ENCODE data around the gene FSCN2.
"Not testable (repeated sequence)": the region's sequence is repeated elsewhere in the genome, so short reads cannot be mapped to it uniquely, and the experiment has no call there.

Gene FSCN2

GRCh38 chr17:81526662-81527571 lies 1.3 kb upstream of the FSCN2 start:
- ATAC-seq: no peak

DNA sequence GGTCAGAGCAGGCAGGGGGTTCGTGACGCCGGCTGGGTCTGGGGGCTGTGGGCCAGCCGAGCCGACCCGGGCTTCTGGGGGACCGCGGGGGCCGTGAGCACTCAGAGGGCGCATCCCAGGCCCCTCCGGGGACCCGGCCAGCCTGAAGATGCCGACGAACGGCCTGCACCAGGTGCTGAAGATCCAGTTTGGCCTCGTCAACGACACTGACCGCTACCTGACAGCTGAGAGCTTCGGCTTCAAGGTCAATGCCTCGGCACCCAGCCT lies 140 bp downstream of the FSCN2 start:
- ATAC-seq: no peak

DNA sequence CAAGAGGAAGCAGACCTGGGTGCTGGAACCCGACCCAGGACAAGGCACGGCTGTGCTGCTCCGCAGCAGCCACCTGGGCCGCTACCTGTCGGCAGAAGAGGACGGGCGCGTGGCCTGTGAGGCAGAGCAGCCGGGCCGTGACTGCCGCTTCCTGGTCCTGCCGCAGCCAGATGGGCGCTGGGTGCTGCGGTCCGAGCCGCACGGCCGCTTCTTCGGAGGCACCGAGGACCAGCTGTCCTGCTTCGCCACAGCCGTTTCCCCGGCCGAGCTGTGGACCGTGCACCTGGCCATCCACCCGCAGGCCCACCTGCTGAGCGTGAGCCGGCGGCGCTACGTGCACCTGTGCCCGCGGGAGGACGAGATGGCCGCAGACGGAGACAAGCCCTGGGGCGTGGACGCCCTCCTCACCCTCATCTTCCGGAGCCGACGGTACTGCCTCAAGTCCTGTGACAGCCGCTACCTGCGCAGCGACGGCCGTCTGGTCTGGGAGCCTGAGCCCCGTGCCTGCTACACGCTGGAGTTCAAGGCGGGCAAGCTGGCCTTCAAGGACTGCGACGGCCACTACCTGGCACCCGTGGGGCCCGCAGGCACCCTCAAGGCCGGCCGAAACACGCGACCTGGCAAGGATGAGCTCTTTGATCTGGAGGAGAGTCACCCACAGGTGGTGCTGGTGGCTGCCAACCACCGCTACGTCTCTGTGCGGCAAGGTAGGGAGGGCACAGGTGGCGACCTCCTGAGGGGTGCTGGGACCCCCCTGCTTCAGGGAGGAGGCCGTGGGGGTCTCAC lies 667 bp downstream of the FSCN2 start:
- ATAC-seq: no peak

- no peak for ATAC-seq
These were observed 1.2 kb downstream of the FSCN2 start for GRCh38 chr17:81529437-81529803.

GRCh38 chr17:81531013-81531412 lies 2.8 kb downstream of the FSCN2 start:
- not testable (repeated sequence) for ATAC-seq

GRCh38 chr17:81531998-81532404 lies 3.8 kb downstream of the FSCN2 start:
- ATAC-seq: not testable (repeated sequence)

DNA sequence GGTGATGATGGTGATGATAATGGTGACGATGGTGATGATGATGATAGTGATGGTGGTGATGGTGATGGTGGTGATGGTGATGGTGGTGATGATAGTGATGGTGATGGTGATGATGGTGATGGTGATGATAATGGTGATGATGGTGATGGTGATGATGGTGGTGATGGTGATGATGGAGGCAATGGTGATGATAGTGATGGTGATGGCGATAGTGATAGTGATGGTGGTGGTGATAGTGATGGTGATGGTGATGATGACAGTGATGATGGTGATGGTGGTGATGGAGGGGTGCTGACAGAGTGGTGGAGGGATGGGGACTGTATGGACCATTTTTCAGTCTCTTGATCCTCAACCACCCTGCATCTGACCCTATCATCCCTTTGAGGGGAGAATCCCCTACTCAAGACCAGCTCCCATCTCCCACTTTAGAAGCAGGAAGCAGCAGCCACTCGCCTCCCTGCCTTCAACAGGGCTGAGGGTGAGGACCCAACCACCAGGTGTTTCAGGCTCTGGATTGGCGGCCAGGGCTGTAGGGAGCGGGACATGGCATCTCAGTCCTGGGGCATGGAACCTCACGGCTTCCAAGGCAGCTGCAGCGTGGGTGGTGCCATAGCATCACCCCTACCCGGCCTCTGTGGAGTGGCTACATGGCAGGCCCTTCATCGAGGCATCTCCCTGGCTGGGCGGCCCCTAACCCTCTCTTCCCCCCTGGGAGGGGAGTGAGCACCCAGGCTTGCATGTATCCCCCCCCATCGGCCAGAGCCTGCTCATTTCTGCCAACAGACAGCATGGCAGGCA lies 4.5 kb downstream of the FSCN2 start:
- ATAC-seq: no peak

DNA sequence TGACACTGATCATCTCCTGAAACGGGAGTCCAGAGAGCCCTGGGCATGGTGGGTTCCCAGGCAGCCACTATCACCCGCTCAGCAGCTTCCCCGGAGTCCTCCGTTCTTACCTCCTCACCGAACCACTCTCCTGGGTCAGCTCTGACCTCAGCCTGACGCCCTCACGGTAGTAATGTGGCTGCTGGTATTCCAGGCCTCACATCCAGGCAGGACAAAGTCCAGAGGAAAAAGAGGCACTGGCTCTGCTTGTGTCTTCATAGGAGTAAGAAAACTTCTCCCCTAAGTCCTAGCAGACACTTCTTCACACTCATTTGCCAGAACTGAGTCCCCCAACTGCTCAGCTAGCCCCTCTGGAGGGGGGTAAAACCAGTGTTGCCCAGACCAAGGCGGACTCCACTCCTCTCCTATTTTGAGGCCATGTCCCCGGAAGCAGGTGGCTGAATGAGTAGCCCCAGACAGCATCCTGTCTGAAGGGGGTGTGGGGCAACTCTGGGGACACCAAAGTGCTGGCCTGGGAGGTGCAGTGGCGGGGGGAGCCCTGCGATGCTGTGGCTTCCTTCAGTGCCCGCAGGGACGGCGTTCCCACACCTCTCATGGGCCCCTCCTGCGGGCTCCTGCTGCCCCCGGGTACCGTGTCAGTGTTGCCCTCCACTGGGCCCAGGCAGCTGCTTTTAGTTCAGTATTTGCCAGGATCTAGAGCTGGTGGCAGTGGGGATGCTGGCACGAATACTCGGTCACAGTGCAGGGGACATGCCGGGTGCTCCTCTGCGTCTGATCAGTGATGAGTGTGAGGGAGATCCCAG lies 5.4 kb downstream of the FSCN2 start:
- ATAC-seq: no peak

DNA sequence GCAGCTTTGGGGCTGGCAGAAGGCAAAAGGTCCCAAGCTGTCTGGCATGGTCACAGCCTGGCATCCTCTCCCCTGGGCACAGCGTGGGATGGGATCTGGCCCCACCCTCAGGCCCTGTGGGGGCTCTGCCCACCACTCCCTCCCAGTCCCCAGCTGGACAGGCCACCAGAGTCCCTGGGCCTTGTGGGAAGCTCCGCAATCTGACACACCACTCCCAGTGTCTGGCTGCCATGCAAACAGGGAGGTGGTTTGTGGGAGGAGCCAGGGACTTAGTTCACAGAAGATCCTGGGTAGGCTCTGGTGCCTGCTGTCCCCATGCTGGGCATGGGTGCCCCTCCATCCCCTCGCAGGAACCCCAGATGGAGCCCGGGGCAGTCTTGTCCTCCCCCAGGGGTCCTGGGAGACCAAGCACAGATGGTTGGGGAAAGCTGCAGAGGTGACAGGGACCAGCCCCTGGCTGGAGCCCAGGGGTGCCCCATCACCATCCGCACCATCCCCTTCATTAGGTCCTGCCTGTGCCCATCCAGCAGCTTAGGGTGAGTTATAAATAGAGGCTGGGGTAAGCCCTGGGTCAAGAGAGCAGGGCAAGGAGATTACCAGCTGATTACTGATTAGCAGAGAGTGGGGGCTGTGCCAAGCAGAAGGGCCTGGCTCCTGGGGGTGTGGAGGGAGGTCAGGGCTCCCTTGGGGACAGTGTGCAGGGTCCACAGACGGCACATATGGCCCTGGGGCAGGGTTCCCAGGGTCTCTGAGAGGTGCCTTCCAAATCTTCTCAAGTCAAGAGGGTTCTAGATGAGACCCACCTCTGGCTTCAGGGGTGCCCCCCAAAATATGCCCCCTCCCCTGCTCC lies 6.2 kb downstream of the FSCN2 start:
- no peak for ATAC-seq

DNA sequence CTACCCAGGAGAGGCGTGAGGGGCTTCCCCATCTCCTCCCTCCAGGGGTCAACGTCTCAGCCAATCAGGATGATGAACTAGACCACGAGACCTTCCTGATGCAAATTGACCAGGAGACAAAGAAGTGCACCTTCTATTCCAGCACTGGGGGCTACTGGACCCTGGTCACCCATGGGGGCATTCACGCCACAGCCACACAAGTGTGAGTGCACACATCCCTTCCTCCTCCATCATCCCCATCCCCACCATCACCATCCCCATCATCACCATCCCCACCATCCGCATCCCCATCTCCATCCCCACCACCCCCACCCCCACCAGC lies 6.8 kb downstream of the FSCN2 start:
- ATAC-seq: no peak

DNA sequence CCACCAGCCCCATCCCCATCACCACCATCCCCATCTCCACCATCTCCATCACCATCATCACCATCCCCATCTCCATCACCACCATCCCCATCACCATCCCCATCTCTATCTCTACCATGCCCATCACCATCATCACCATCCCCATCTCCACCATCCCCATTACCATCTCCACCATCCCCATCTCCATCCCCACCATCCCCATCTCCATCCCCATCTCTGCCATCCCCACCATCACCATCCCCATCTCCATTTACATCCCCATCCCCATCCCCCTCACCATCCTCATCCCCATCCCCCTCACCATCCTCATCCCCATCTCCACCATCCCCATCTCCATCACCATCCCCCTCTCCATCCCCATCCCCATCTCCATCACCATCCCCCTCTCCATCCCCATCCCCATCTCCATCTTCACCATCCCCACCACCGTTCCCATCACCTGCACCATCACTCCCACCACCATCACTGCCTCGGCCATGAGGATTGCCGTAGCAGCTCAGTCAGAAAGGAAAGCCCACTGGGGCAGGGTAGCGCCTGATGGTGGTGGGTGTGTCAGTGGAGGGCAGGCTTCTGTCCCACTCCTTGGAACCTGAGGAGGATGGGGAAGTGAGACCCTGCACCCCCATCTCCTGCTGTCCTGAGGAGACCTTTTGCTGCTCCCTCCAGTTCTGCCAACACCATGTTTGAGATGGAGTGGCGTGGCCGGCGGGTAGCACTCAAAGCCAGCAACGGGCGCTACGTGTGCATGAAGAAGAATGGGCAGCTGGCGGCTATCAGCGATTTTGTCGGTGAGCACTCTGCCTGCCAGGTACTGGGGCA lies 7.5 kb downstream of the FSCN2 start:
- ATAC-seq: no peak

DNA sequence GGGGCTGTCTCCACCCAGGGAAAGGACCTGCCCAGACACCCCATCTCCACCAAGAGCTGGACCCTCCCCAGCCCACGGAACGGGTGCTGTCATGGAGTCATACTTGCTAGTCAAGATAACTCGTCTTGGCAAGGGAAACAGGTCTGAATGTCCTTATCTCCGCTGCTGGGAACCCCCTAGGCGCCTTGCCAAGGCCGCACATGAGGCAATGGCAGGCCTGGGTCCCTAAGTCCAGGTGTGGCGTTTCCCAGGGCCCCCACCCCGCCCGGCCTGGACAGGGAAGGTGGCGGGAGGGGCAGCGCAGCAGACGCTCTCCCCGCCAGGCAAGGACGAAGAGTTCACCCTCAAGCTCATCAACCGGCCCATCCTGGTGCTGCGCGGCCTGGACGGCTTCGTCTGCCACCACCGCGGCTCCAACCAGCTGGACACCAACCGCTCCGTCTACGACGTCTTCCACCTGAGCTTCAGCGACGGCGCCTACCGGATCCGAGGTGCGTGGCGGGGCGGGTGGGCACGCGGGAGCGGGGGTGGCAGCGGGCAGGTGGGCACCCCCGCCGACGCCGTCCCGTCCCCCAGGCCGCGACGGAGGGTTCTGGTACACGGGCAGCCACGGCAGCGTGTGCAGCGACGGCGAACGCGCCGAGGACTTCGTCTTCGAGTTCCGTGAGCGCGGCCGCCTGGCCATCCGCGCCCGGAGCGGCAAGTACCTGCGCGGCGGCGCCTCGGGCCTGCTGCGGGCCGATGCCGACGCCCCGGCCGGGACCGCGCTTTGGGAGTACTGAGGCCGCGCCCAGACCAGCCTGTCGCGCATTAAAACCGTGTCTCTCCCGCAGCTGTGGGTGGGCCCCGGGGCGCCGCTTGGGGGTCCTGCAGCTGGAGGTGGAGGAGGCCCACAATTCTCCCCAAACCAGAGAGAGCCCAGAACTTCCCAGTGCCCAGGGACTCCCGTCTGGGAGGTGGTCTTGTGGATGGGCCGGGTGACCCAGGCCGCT lies 8.4 kb downstream of the FSCN2 start:
- peak in 1 of 2 donors; percentile 23 for ATAC-seq

DNA sequence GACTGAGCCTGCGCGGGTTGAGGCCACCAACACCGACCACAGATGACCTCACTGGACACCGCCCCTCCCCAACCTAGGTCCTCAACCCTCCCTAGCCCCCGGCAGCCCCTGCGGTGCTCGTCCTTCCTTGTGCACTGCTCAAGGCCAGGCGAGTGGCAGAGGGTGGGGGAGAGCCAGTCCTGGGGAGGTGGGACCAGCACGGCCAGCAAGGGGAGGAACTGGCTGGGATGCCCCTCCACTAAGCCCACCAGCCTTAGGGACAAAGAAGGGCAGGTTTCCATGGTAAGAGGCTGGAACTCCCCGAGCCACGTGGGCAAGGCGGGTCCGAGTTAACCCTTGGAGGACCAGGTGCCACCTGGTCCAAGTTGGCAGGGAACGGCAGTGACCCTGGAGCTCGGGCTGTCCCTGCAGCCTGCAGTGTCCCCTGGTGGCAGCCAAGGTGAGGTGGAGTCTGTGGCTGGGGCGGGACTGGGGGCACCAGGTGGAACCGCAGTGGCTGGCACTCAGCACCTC lies 9.2 kb downstream of the FSCN2 start:
- ATAC-seq: peak; percentile 37 to 53

DNA sequence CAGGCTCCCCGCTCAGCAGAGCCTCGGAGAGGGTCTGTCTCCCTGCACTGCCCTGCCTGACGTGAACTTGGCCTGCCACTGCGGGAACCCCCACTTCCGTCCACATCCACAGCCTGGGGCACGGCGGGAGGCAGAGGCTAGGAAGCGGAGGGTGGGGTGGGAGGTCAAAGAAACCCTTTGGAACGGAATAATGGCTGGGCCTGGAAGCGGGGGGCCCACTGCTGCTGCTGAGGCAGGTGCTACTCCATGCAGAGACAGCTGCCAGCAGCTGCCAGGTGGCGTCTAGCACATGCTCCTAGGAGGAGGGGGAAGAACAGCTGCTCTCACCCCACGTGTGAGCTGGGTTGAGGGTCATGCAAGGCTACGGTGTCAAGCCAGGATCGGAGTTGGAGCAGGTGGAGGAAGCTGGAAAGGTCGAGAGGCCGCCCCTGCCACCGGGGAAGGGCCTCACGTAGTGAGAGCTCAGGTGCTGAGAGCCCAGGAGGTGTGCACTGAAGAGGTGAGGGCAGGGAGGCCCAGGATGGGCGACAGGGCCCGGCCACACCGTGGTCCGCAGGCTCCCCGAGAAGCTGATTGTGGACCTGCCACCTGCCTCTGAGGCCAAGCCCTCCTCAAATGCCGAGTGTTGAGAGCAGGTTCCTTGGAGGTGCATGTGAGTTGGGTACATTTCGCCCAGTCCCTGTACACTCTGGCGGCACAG lies 9.8 kb downstream of the FSCN2 start:
- no peak for ATAC-seq

DNA sequence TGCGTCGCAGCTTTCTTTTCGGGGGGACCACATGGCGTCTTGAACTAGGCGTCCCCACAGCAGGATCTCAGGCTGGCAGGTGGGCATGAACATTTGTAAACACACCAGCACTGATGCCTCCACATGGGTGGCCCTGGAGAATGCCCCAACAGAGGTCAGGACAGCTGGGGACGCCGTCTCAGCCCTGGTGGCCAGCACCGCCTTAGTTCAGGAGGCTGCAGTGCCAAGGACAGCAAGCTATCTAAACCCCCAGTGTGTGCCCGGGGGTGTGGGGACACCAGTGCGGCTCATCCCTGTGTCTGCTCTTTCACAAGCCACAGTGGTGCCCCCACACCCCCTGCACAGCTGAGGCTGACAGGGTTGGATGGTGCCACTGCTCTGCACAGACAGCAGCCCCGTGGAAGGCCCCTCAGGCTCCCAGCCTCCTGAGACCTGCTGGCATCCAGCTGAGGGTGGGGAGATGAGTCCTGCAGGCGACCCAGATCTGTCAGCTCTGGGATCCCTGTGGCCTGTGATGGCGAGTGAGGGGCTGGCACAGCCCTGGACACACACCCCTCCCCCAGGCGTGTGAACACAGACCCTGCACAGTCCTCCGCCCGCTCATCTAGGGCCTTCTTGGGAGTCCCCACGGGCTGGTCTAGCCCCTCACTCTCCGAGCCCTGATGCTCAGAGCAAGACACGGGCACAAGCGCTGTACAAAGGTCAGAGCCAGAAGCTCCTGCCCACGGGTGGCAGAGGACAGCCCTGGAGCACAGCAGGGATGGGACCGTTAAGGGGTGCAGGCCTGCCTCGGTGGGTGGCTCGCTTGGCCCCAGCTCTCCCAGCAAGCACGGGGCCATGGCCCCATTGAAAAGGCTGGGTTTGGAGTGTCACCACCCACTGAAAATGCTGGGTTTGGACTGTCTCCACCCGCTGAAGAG lies 10.7 kb downstream of the FSCN2 start:
- ATAC-seq: no peak

DNA sequence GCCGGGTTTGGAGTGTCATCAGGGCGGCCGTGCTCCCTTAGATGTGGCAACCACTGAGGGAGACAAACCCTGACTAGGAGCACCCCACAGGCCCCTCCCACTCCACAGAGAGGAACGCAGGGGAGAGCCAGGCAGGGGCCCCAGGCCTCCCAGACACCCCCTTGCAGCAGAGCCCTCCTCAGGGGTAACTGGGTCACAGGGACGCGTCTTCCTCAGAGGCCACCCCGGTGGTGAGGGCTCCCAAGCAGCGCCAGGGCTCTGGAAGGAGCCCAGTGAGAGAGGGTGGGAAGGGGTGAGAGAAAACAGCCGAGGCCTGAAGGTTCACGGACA lies 11.4 kb downstream of the FSCN2 start:
- no peak for ATAC-seq

DNA sequence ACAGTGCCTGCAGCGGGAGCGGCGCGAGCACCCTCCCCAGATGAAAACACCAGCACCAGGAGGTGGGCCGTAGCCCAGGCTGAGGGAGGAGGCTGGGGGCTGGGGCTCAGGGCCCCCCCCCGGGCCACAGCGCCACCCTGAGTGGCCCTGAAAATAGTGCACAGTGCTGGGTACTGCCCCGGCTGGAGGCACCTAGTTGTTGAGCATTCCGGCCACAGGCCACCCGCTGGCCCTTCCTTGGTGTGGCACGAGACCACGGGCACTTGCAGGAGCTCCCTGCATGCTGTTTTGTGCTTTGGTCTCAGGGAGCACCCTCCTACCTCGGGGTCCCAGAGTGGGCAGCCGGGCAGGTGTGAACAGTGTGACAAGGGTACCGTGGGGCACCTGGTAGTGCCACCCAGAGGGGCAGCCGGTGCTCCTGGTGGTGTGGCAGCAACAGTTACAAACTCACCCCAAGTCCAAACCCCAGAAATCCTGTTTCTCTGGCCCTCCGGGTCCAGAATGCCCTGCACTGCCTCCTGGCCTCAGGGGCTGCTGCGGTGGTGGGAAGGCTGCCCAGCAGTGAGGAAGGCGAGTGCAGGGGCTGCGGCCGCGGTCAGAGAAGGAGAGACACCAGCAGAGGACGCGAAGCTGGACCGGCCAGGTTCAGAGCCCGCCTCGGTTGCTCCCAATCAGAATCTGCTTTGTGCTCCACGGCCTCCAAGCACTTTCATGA lies 11.9 kb downstream of the FSCN2 start:
- no peak for ATAC-seq
